Activated CD4-positive, alpha-beta T cell treated with anti-CD3 and anti-CD28 coated beads, Interleukin-2, amount 50 U/mL, for 24 hours (primary cell): ENCODE measurements around the gene RPS19BP1.

Experiments used
- DNase-seq, 2 donors: peaks; one replicate each; pipeline ENCODE4 v3.0.0-alpha.2; 2020; ENCODE audit warnings: low read depth in 1 of 2, low spot score in 1 of 2

RPS19BP1 gene

GRCh38 chr22:39490966-39491680 is 41.4 kb downstream of the RPS19BP1 start:
- no peak for DNase-seq

GRCh38 chr22:39490135-39490798 is 42.3 kb downstream of the RPS19BP1 start:
- peak; percentile 42 to 79 for DNase-seq

GRCh38 chr22:39489094-39490068 is 43.2 kb downstream of the RPS19BP1 start:
- no peak for DNase-seq

- no peak for DNase-seq
Observed at GRCh38 chr22:39488563-39489083, 43.9 kb downstream of the RPS19BP1 start.

- no peak for DNase-seq
Observed at GRCh38 chr22:39487826-39488520, 44.6 kb downstream of the RPS19BP1 start.

- DNase-seq: no peak
Observed at GRCh38 chr22:39486951-39487825, 45.4 kb downstream of the RPS19BP1 start.

GRCh38 chr22:39482768-39483167 is 49.8 kb downstream of the RPS19BP1 start:
- DNase-seq: no peak

GRCh38 chr22:39481595-39481994 is 51.0 kb downstream of the RPS19BP1 start:
- no peak for DNase-seq

- DNase-seq: no peak
Observed at GRCh38 chr22:39481054-39481453, 51.5 kb downstream of the RPS19BP1 start.

GRCh38 chr22:39480557-39480956 is 52.0 kb downstream of the RPS19BP1 start:
- DNase-seq: no peak

GRCh38 chr22:39479254-39479653 is 53.3 kb downstream of the RPS19BP1 start:
- no peak for DNase-seq
